ENCODE data around the gene ITGAX.
"Not testable (repeated sequence)": the region's sequence is repeated elsewhere in the genome, so short reads cannot be mapped to it uniquely, and the experiment has no call there.

Gene ITGAX

DNA sequence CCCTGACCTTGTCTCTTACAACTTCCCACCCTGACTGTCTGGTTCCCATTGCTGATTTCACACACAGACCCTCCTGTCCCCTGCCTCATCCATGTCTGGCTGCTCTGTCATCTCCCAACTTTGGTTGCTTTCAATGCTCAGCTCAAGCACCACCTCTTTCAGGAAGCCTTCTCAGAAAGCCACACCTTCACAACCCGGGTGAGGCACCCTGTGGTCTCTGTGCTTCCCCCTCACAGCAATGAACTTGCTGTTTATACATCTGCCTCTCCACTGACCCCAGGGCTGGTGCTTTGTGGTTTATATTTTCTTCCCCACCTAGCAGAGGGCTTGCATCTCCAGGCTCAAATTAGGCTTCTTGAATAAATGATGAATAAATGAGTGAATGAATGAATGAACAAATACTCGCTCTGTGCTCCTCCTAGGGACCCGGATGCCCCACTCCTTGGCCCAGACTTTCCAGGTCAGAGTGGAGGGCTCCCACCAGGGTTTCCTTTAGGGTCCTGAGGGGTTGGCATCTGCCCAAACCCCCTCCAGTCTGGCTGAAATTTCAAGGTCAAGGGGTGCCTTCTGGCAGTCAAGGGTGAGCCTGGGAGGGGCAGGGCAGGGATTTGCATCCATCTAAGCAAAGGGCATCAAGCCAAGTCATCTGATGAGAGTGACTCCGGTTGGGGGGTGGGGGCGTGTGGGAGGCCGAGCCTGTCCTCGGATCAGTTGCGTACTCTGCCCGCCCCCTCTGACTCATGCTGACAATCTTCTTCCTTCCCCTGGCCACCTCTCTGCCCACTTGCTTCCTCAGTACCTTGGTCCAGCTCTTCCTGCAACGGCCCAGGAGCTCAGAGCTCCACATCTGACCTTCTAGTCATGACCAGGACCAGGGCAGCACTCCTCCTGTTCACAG is at the start of gene ITGAX:
ITGAX (plus strand) TSS at position 783 of the 898 bp plus-strand sequence; CDS start at position 862, 79 bp downstream.
- DNase-seq = peak; percentile 21

DNA sequence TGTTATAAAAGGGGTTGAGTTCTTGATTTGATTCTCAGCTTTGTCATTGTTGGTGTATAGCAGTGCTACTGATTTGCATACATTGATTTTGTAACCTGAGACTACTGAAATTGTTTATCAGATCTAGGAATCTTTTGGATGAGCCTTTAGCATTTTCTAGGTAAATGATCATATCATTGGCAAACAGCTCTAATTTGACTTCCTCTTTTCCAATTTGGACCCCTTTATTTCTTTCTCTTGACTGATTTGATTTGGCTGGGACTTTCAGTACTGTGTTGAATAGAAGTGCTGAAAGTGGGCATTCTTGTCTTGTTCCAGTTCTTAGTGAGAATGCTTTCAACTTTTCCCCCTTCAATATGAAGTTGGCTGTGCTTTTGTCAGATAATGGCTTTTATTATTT is 49.8 kb upstream of the ITGAX start:
- no peak for DNase-seq

DNA sequence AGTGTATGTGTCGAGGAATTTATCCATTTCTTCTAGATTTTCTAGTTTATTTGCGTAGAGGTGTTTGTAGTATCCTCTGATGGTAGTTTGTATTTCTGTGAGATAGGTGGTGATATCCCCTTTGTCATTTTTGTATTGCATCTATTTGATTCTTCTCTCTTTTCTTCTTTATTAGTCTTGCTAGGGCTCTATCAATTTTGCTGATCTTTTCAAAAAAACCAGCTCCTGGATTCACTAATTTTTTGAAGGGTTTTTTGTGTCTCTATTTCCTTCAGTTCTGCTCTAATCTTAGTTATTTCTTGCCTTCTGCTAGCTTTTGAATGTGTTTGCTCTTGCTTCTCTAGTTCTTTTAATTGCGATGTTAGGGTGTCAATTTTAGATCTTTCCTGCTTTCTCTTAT is 46.6 kb upstream of the ITGAX start:
- DNase-seq = not testable (repeated sequence)

DNA sequence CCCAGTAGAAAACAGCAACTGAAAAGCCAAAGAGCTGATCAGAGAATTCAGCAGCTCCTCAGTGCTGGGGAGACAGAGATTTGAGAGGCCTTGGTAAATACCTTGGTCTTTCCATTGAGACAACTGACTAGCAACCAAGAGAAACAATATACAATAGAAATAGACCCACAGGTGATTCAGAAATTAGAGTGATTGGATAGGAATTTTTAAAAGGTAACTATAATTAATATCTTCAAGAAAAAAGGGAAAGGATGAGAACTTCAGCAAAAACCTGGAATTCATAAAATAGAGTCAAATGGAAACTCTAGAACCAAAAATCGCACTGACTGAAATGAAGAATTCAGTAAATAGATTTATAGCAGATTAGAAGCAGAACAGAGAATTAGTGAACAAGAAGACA is 32.5 kb upstream of the ITGAX start:
- DNase-seq = no peak

DNA sequence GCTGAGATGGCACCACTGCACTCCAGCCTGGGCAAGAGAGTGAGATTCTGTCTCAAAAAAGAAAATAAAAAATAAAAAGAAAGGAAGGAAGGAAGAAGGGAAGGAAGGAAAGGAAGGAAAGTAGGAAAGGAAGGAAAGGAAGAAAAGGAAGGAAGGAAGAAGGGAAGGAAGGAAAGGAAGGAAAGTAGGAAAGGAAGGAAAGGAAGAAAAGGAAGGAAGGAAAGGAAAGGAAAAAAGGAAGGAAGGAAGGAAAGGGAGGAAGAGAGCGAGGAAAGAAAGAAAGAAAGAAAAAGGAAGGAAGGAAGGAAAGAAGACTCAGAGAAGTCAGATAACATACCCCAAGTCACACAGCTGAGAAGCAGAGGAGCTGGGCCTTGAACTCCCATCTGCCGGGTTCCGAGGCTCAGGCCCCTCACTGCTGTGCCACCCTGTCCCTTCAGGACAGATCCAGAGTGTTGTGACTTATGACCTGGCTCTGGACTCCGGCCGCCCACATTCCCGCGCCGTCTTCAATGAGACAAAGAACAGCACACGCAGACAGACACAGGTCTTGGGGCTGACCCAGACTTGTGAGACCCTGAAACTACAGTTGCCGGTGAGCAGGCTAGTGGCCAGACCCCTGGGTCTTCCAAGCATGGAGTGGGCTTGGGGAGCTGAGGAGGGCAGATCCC is 30.9 kb upstream of the ITGAX start:
- DNase-seq = no peak

DNA sequence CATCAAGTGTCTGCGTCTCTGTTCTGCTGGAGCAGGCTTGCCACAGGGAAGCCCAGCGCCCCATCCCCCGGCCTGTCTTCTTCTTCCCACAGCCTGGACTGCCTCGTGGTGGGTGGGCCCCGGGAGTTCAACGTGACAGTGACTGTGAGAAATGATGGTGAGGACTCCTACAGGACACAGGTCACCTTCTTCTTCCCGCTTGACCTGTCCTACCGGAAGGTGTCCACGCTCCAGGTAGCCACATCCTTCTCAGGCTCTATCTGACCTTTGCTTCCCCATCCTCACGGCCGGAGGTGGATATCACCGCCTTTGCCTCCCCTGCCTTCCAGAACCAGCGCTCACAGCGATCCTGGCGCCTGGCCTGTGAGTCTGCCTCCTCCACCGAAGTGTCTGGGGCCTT is 29.8 kb upstream of the ITGAX start:
- no peak for DNase-seq

DNA sequence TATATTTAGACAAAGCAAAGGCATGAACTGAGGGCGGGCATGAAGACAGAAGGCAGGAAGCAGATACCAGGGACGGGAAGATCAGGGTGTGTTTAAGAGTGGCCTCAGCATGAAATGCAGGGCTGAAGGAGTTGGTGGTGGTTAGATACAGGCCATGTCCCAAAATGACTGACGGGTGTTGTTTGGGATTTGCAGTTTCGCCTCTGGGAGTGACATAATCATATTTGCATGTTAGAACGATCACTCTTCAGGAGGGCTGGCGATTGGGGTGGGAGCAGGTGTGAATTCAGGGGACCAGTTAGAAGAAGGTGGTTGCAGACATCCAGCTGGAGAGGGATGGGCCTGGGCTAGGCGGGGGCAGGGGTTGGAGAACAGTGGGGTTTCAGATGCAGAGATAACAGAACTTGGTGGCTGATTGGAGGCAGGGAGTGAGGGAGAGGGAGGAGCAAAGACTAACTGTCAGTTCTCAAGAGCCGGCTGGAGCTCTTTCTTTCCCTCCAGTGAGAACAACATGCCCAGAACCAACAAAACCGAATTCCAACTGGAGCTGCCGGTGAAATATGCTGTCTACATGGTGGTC is 27.2 kb upstream of the ITGAX start:
- DNase-seq = no peak

DNA sequence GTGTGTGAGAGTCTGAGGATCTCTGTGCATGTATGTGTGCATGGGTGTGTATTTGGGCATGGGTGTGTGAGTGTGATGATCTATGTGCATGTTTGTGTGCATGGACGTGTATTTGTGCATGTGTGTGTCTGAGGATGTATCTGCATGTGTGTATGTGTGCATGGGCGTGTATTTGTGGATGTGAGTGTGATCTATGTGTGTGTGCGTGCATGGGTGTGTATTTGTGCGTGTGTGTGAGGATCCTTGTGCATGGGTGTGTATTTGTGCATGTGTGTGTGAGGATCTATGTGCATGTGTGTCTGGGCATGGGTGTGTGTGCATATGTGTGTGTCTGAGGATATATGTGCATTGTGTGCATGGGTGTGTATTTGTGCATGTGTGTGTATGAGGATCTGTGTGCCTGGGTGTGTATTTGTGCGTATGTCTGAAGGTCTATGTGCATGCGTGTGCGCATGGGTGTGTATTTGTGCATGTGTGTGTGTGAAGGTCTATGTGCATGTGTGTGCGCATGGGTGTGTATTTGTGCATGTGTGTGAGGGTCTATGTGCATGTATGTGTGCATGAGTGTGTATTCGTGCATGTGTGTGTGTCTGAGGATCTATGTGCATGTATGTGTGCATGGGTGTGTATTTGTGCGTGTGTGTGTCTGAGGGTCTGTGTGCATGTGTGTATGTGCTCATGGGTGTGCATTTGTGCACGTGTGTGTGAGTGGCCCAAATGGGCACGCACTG is 26.5 kb upstream of the ITGAX start:
- DNase-seq = no peak

DNA sequence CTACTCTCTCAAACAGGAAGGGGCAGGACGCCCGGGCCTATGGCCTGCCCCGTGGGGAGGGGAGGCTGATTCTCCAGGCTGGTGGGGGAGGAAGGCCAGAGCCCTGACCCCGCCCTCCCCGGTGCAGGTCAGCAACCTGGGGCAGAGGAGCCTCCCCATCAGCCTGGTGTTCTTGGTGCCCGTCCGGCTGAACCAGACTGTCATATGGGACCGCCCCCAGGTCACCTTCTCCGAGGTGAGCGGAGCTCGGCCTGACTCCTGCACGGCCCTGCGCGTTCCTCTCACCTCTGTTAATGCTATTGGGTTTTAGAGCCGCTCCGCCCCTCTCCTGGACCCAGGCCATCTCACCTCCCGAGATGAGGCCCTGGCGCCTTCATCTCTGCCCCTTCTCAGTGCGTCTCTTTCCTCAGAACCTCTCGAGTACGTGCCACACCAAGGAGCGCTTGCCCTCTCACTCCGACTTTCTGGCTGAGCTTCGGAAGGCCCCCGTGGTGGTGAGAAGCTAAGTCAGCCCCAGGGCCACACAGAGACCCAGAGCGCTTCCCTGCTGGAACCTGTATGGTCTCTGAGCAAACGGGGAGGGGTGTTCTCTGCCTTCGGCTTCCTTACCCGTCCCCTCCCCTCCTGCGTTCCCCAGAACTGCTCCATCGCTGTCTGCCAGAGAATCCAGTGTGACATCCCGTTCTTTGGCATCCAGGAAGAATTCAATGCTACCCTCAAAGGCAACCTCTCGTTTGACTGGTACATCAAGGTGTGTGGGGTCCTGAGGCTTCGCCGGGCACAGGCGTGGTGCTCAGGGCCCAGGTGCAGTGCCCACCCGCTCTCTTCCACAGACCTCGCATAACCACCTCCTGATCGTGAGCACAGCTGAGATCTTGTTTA is 25.1 kb upstream of the ITGAX start:
- no peak for DNase-seq

DNA sequence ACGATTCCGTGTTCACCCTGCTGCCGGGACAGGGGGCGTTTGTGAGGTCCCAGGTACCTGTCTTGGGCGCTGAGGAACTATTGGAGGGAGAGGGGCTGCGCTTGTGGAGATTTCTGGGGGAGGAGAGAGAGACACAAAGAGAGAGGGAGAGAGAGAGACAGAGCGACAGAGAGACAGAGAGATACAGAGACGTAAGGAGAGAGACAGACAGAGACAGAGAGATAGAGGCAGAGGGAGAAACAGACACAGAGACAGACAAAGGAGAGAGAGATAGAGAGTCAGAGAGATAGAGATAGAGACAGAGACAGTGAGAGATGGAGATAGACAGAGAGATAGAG is 24.5 kb upstream of the ITGAX start:
- no peak for DNase-seq

DNA sequence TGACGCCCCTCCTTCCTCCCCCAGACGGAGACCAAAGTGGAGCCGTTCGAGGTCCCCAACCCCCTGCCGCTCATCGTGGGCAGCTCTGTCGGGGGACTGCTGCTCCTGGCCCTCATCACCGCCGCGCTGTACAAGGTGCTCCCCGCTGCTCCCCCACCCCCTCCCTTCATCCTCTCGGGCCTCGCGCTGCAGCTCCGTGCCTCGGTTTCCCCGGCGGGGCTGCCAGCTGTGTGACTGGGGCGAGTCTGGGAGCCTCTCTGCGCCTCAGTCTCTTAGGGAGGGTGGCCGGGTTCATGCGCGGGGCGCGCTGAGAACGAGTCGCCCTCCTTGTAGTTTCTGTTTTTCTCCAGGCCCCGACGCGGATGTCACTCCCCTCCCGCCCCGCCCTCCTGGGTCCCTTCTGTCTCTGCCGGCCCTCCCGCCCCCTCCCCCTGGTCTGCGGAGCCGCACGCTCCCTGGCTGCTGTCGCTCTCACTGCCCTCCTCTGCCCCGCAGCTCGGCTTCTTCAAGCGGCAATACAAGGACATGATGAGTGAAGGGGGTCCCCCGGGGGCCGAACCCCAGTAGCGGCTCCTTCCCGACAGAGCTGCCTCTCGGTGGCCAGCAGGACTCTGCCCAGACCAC is 23.7 kb upstream of the ITGAX start:
- DNase-seq = no peak

DNA sequence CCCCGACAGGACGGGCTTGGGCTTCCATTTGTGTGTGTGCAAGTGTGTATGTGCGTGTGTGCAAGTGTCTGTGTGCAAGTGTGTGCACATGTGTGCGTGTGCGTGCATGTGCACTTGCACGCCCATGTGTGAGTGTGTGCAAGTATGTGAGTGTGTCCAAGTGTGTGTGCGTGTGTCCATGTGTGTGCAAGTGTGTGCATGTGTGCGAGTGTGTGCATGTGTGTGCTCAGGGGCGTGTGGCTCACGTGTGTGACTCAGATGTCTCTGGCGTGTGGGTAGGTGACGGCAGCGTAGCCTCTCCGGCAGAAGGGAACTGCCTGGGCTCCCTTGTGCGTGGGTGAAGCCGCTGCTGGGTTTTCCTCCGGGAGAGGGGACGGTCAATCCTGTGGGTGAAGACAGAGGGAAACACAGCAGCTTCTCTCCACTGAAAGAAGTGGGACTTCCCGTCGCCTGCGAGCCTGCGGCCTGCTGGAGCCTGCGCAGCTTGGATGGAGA is 23.1 kb upstream of the ITGAX start:
- DNase-seq = no peak

DNA sequence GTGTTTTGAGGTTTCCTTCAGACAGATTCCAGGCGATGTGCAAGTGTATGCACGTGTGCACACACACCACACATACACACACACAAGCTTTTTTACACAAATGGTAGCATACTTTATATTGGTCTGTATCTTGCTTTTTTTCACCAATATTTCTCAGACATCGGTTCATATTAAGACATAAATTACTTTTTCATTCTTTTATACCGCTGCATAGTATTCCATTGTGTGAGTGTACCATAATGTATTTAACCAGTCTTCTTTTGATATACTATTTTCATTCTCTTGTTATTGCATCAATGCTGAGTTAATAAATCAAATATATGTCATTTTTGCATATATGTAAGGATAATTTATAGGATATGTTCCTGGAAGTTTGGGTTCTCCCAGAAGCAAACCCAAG is 22.4 kb upstream of the ITGAX start:
- DNase-seq = no peak

DNA sequence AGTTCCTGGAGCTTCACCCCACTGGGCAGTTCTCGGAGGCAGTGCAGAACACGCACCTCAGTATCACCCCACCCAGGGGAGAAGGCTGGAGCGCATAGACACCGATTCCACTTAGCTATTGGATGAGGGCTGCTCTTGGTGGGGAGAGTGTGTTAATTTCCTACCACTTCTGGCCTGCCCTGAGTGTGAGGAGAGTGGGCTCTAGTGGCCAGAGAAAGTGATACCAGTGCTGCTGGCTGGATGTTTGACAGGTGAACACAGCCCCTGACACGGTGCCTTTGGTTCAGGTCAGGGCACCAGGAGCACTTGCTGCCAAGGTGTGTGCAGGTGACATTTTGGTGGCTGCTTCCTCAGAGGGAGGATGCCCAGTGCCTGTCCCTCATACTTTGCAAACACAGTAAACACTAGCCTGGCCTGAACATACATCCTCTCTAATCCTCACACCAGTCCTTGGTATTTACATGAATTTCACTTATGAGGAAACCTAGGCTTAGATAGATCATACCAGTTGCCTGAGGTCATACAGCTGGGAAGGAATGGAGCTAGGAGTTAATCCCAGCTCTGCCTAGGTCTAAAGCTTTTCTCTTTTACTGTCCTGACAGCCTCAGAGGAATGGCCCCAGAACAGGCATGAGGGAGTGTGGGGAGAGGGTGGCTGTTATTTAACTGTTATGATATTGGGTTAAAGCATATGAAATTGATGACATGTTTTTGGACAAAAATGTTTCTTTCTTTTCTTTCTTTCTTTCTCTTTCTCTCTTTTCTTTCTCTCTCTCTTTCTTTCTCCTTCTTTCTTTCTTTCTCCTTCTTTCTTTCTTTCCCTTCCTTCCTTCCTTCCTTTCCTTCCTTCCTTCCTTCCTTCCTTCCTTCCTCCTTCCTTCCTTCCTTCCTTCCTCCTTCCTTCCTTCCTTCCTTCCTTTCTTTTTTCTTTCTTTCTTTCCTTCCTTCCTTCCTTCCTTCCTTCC is 21.0 kb upstream of the ITGAX start:
- DNase-seq = no peak

DNA sequence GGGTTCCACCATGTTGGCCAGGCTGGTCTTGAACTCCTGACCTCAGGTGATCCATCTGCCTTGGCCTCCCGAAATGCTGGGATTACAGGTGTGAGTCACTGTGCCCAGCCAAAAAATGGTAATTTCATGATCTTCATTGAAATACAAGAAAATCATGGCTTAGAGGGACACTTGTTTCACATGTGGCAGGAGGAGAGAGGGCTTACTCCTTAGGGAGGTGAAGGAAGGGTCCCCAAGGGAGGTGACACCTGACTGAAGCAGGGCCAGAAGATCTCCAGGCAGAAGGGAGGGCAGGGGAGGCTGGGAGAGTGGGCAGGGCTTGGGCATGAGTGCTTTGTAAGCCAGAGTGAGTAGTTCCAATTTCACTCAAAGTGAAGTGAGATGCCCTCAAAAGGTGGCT is 20.0 kb upstream of the ITGAX start:
- no peak for DNase-seq

DNA sequence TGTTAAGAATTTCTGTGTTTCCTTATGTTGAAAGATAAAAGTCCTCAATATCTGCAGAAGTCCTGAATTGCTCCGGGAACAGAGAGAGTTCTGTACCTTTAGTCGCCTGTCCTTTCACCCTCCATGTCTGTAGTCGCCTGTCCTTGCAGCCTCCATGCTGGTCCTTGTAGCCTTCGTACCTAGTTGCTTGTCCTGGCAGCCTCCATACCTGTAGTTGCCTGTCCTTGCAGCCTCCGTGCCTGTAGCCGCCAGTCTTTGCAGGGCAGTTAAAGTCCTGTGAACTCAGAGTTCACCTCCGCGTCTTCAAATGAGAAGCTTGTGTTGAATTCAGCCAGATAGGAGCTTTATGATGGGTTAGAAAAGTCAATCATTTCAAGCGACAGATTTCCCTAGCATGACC is 19.5 kb upstream of the ITGAX start:
- no peak for DNase-seq

DNA sequence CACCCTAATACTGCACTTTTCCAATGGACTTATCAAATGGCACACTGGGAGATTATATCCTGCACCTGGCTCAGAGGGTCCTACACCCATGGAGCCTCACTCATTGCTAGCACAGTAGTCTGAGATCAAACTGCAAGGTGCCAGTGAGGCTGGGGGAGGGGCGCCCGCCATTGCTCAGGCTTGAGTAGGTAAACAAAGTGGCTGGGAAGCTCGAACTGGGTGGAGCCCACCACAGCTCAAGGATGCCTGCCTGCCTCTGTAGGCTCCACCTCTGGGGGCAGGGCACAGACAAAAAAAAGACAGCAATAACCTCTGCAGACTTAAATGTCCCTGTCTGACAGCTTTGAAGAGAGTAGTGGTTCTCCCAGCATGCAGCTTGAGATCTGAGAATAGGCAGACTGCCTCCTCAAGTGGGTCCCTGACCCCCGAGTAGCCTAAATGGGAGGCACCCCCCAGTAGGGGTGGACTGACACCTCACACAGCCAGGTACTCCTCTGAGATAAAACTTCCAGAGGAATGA is 16.8 kb upstream of the ITGAX start:
- not testable (repeated sequence) for DNase-seq

DNA sequence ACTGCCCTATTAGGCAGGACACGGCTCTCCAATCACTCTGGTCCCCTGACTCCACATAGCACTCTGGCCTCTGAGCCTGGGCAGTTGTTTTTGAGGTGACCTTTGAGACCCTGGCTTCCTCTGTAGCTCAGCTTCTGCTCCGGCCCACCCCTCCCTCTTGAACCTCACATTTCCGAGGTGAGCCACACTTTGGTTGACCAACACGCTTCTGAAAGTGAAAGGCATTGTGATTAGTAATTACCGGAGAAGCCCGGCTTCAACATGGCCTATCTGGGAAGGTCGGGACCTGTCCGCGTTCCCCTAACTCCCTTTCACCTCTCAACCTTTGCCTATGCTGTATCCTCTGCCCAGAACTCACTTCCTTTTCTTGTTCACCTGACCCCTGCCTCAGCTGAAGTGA is 10.3 kb upstream of the ITGAX start:
- DNase-seq = no peak

DNA sequence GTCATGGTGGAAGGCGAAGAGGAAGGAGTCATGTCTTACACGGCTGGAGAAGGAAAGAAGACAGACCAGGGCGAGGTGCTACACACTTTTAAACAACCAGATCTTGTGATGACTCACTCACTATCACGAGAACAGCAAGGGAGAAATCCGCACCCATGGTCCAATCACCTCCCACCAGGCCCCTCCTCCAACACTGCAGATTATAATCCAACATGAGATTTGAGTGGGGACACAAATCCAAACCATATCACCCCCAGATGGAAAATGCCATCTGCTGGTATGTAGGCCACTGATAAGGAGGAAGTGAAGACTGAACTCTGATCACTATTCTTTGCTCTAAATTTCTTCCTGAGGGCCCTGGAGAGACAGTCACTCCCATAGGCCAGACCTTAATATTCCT is 7.5 kb upstream of the ITGAX start:
- no peak for DNase-seq

DNA sequence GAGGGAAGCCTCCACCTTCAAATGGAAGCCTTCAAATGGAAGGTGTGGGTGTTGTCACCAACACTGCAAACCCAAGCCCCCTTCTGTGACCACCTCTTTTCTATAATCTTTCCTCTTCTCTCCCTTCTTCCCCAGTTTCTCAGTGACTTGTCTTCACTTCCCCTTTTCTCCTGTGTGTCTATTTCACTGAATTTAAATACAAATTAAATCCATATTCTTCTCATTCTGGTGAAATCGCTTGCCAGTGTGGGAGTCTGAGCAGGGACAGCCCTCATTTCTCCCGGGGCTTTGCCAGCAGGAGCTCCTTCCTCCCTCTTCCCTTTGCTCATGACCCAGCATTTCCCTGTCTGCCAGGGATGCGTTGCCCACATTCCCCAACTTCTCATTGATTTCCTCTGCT is 6.4 kb upstream of the ITGAX start:
- no peak for DNase-seq

Measured in midbrain (tissue), 1 donor.